ENCODE data around the gene HLA-DOB. TPM values are rescaled to one million over a fixed set of nuclear protein-coding genes. Genes with fewer than 3 reads are reported as not detected.

The HLA-DOB gene
- total RNA-seq, 1 experiment from 2014 or later, result not detected

DNA sequence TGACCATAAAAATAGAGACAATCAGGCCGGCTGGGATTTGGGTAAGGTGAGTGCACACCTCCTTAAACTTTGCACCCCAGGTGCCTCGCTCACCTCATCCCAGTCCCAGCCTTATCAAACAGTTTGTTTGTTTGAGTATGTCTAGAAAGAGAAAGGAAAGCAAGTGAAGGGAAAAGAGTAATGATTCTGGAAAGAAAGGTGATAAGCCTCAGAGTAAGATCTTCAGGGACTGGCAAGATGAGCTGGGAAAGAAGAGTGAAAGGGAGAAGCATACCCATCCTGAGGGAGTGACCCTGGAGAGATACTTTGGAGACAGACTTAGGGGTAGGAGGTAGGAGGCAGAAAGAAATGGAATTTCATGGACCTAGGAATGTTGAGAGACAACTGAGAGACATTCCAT lies 20.1 kb upstream of the HLA-DOB start:
- Histone ChIP-seq H3K4me3 (ENCODE audit: insufficient read depth, low read depth, low read length) (no peak overlapping the region), H3K36me3 (replicated peaks; ENCODE audit: control insufficient read depth, insufficient read depth, low read length) (peaks cover 2% of the 10 kb centered on the region), H3K27me3 (ENCODE audit: control insufficient read depth, insufficient read depth, low read length) (peaks cover 22% of the 10 kb centered on the region; the same call in 1 of the 2 replicates)

DNA sequence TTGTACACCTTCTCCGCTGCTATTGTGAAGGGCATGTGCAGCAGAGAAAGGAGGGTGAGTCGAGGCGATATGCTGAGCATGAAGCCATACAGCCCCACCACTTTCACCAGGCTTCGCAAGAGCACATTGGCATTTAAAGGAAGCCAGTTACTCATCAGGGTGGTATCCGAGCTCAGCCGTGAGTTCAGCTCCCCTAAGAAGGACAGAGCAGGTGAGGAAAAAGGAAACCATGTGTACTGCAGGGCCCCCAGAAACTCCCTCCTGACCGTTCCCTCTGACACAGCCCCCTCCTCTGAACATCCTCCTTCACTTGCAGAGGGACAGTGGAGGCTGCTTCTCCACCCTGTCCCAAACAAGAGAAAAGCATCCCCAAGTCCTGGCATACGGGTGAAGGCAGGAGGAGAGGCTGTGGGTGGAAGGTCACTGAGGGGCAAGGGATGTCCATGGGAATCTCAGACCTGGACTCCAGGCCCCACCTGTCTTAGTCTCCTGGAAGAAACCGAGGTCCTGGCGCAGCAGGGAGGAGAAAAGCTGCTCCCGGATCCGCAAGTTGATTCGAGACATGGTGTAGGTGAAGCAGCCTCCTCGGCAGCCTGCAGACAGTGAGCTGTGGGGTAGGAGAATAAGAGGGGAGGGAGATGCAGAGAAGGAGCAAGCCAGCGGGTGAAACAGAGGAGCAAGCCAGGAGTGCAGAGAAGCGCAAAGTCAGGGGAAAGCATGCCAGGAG lies 18.5 kb upstream of the HLA-DOB start:
- peaks cover 16% of the 10 kb centered on the region; the same call in 1 of the 2 replicates for H3K27me3 ChIP-seq (ENCODE audit: control insufficient read depth, insufficient read depth, low read length)
- no peak for DNase-seq
- peaks cover 2% of the 10 kb centered on the region for H3K36me3 ChIP-seq (replicated peaks; ENCODE audit: control insufficient read depth, insufficient read depth, low read length)
- no peak overlapping the region for H3K4me3 ChIP-seq (ENCODE audit: insufficient read depth, low read depth, low read length)

More for the DNA sequence above, 20.1 kb upstream of the HLA-DOB start:
- DNase-seq, result no peak

GRCh38 chr6:32833664-32834063 lies 16.9 kb upstream of the HLA-DOB start:
- H3K27me3 ChIP-seq (ENCODE audit: control insufficient read depth, insufficient read depth, low read length), result peaks cover 14% of the 10 kb centered on the region; the same call in 1 of the 2 replicates
- DNase-seq, result no peak
- H3K36me3 ChIP-seq (replicated peaks; ENCODE audit: control insufficient read depth, insufficient read depth, low read length), result peaks cover 4% of the 10 kb centered on the region
- no peak overlapping the region for H3K4me3 ChIP-seq (ENCODE audit: insufficient read depth, low read depth, low read length)

GRCh38 chr6:32832535-32832934 lies 15.7 kb upstream of the HLA-DOB start:
- peaks cover 4% of the 10 kb centered on the region for H3K36me3 ChIP-seq (replicated peaks; ENCODE audit: control insufficient read depth, insufficient read depth, low read length)
- H3K4me3 ChIP-seq (ENCODE audit: insufficient read depth, low read depth, low read length), result no peak overlapping the region
- DNase-seq, result no peak
- H3K27me3 ChIP-seq (ENCODE audit: control insufficient read depth, insufficient read depth, low read length), result peaks cover 9% of the 10 kb centered on the region; the same call in 1 of the 2 replicates

DNA sequence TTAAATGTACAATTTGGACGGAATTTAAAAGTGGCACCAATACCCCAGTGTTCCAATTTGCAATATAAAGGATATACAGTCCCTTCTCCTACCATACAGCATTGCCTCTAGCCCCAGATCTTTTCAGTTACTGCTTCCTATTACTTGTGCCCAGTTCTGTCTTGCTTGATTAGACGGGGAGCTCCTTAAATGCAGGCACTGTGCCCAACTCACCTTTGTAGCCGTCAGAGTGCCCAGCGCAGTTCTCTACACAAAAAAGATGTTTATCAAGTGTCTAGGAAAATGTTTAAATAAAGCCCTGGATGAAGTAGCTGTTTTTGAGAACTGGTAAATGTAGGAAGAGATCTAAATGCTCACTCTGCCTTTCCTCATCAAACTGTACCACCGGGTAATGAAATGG lies 14.1 kb upstream of the HLA-DOB start:
- Histone ChIP-seq H3K4me3 (ENCODE audit: insufficient read depth, low read depth, low read length) (no peak overlapping the region), H3K36me3 (replicated peaks; ENCODE audit: control insufficient read depth, insufficient read depth, low read length) (peaks cover 4% of the 10 kb centered on the region), H3K27me3 (ENCODE audit: control insufficient read depth, insufficient read depth, low read length) (peaks cover 4% of the 10 kb centered on the region; the same call in 1 of the 2 replicates)
- no peak for DNase-seq

DNA sequence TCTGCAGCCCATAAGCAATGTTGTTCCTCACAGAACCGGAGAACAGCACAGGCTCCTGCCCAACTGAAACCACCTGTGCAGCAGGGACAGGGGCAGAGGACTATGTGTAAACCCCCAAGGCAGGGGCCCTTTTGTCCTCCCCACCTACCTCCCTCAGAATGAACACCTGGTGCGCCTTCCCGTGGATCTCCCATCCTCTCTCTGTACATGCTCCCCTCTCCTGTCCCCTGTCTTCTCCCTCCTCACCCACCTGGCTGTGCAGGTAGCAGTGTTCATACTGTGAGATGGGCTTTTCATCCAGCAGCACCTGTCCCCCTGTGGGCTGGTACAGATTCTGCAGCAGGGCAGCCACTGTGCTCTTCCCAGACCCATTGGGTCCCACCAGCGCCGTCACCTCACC lies 13.2 kb upstream of the HLA-DOB start:
- DNase-seq, result no peak
- Histone ChIP-seq H3K4me3 (ENCODE audit: insufficient read depth, low read depth, low read length) (no peak overlapping the region), H3K27me3 (ENCODE audit: control insufficient read depth, insufficient read depth, low read length) (no peaks in the 10 kb centered on the region; the same call in 1 of the 2 replicates), H3K36me3 (replicated peaks; ENCODE audit: control insufficient read depth, insufficient read depth, low read length) (peaks cover 1% of the 10 kb centered on the region)

- Histone ChIP-seq H3K27me3 (ENCODE audit: control insufficient read depth, insufficient read depth, low read length) (no peaks in the 10 kb centered on the region; the same call in 1 of the 2 replicates), H3K36me3 (replicated peaks; ENCODE audit: control insufficient read depth, insufficient read depth, low read length) (peaks cover 1% of the 10 kb centered on the region), H3K4me3 (ENCODE audit: insufficient read depth, low read depth, low read length) (no peak overlapping the region)
- DNase-seq, result no peak
Measured at GRCh38 chr6:32829495-32829894, 12.7 kb upstream of the HLA-DOB start.

DNA sequence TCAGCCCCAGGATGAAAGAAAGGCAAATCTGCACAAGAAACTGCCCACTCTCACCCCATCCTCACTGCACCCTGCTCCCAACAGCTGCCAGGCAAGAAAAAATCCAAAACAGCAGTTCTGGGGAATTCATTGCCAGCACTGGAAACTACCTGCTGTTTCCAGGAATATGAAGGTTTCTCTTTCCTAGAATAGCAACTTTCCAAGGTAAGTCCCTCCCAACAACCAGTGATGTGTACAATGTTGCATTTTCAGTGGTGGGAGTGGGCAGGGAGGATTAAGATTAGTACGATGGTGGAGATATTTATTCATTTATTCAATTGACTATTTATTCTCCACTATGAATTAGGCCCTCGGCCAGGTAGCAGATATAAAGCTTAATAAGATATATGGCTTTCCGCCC lies 10.2 kb upstream of the HLA-DOB start:
- H3K4me3 ChIP-seq (ENCODE audit: insufficient read depth, low read depth, low read length), result no peak overlapping the region

GRCh38 chr6:32825966-32826365 lies 9.2 kb upstream of the HLA-DOB start:
- peaks cover 1% of the 10 kb centered on the region for H3K36me3 ChIP-seq (replicated peaks; ENCODE audit: control insufficient read depth, insufficient read depth, low read length)
- H3K27me3 ChIP-seq (ENCODE audit: control insufficient read depth, insufficient read depth, low read length), result no peaks in the 10 kb centered on the region; the same call in 1 of the 2 replicates
- peak; percentile 62 for DNase-seq

More for the DNA sequence above, 10.2 kb upstream of the HLA-DOB start:
- DNase-seq, result no peak
- H3K27me3 ChIP-seq (ENCODE audit: control insufficient read depth, insufficient read depth, low read length), result no peaks in the 10 kb centered on the region; the same call in 1 of the 2 replicates
- peaks cover 1% of the 10 kb centered on the region for H3K36me3 ChIP-seq (replicated peaks; ENCODE audit: control insufficient read depth, insufficient read depth, low read length)

DNA sequence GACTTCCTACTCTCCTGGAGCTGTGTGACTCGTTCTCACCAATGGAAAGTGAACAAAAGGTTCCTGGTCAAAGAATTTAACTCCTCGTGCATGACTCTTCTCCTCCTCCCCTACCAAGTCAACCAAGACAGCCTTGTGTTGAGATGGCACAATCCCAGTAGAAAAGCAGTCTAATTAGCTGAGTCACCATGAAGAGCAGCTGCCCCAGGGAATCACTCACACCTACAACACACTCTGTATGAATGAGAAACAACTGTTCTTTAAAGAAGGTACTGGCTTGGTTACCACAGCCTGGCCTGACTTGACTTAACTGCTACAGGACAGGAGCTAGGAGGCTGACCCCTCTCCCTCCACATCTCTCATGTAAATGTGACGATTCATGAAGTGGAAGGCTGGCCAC lies 2.9 kb upstream of the HLA-DOB start:
- H3K36me3 ChIP-seq (replicated peaks; ENCODE audit: control insufficient read depth, insufficient read depth, low read length), result no peaks in the 10 kb centered on the region
- no peak for DNase-seq
- no peaks in the 10 kb centered on the region for H3K27me3 ChIP-seq (ENCODE audit: control insufficient read depth, insufficient read depth, low read length)
- no peak overlapping the region for H3K4me3 ChIP-seq (ENCODE audit: insufficient read depth, low read depth, low read length)

More at GRCh38 chr6:32825966-32826365, 9.2 kb upstream of the HLA-DOB start:
- no peak overlapping the region for H3K4me3 ChIP-seq (ENCODE audit: insufficient read depth, low read depth, low read length)

GRCh38 chr6:32818867-32819266 lies 2.1 kb upstream of the HLA-DOB start:
- no peak overlapping the region for H3K4me3 ChIP-seq (ENCODE audit: insufficient read depth, low read depth, low read length)
- no peaks in the 10 kb centered on the region; the same call in 1 of the 2 replicates for H3K27me3 ChIP-seq (ENCODE audit: control insufficient read depth, insufficient read depth, low read length)
- no peak for DNase-seq

DNA sequence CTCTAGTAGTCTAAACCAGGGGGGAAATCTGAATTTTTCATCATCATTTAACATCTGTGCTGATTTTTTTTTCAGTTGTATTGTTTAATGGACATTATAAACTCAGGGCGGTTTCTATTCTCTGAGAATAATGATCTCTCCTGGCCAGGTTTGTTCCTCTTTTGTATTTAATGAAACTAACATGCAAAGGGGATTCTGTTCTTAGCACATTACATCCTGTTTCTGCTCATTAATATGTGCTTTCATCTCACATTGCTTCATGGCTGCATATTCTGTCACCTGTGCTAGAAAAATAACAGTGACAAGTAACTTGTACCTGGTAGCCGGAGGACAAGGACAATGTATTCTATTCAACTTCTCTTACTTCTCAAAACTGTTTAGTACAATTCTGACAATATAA lies 806 bp downstream of the HLA-DOB start:
- no peak for DNase-seq
- Histone ChIP-seq H3K36me3 (replicated peaks; ENCODE audit: control insufficient read depth, insufficient read depth, low read length) (no peaks in the 10 kb centered on the region), H3K27me3 (ENCODE audit: control insufficient read depth, insufficient read depth, low read length) (no peaks in the 10 kb centered on the region; the same call in 1 of the 2 replicates), H3K4me3 (ENCODE audit: insufficient read depth, low read depth, low read length) (no peak overlapping the region)

More at GRCh38 chr6:32818867-32819266, 2.1 kb upstream of the HLA-DOB start:
- no peaks in the 10 kb centered on the region for H3K36me3 ChIP-seq (replicated peaks; ENCODE audit: control insufficient read depth, insufficient read depth, low read length)

- Histone ChIP-seq H3K36me3 (replicated peaks; ENCODE audit: control insufficient read depth, insufficient read depth, low read length) (no peaks in the 10 kb centered on the region), H3K4me3 (ENCODE audit: insufficient read depth, low read depth, low read length) (no peak overlapping the region), H3K27me3 (ENCODE audit: control insufficient read depth, insufficient read depth, low read length) (no peaks in the 10 kb centered on the region; the same call in 1 of the 2 replicates)
- no peak for DNase-seq
Measured at GRCh38 chr6:32815115-32815514, 1.7 kb downstream of the HLA-DOB start.

DNA sequence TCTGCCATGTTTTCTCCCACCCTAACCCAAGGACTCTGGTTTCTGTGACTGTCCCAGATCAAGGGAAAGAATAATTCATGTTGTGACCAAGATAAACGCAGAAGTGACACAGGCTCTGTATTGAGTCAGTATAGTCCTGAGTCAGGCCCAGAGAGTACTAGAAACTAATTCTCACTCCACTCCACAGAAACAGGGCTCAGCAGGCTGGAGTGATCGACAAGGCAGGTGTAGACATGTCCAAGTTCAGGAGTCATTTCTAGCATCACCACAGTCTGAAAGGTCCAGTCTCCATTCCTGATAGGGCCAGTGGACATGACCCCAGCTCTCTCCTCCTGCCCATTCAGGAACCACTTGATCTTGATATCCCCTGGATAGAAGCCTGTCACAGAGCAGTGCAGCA lies 2.7 kb downstream of the HLA-DOB start:
- no peaks in the 10 kb centered on the region for H3K36me3 ChIP-seq (replicated peaks; ENCODE audit: control insufficient read depth, insufficient read depth, low read length)
- no peak overlapping the region for H3K4me3 ChIP-seq (ENCODE audit: insufficient read depth, low read depth, low read length)
- H3K27me3 ChIP-seq (ENCODE audit: control insufficient read depth, insufficient read depth, low read length), result no peaks in the 10 kb centered on the region; the same call in 1 of the 2 replicates
- no peak for DNase-seq

- Histone ChIP-seq H3K36me3 (replicated peaks; ENCODE audit: control insufficient read depth, insufficient read depth, low read length) (no peaks in the 10 kb centered on the region), H3K27me3 (ENCODE audit: control insufficient read depth, insufficient read depth, low read length) (no peaks in the 10 kb centered on the region; the same call in 1 of the 2 replicates), H3K4me3 (ENCODE audit: insufficient read depth, low read depth, low read length) (no peak overlapping the region)
- DNase-seq, result no peak
Measured at GRCh38 chr6:32809171-32809570, 7.6 kb downstream of the HLA-DOB start.

All from H7 (cell line).